ENCODE data around the gene UGDH.
"Not testable (repeated sequence)": the region's sequence is repeated elsewhere in the genome, so short reads cannot be mapped to it uniquely, and the experiment has no call there.

- not testable (repeated sequence) for TF ChIP-seq EZH2 (IDR thresholded peaks at IDR 0.05; ENCODE audit: borderline replicate concordance, low read depth, low read length, poor library complexity, severe bottlenecking); CTCF (conservative IDR thresholded peaks at IDR 0.05; ENCODE audit: low read depth, low read length)
Observed at GRCh38 chr4:39515669-39516401, 11.4 kb downstream of the UGDH start.

Data from A673 (cell line).